HepG2 (cell line): ENCODE measurements around the gene TNP2. TPM values are rescaled to one million over a fixed set of nuclear protein-coding genes. Genes with fewer than 3 reads are reported as not detected.

Source experiments
- CBX2 ChIP-seq, 2 experiments: fragments of 200-600 bp in 1 of 2; sonication (generic); formaldehyde crosslinking in 1 of 2; IDR thresholded peaks; 2 replicates each; pipeline versions ENCODE4 v1.7.0 to v1.8.1; 2018 to 2022; ENCODE audit warnings: low read depth in 2 of 2, low read length in 1 of 2, mild to moderate bottlenecking in 1 of 2, missing genetic modification reagents in 1 of 2
- CCAR2 ChIP-seq: fragments of 200-400 bp; formaldehyde crosslinking; optimal IDR thresholded peaks from 2 replicates; pipeline ENCODE3; 2018; ENCODE audit warnings: low read depth, mild to moderate bottlenecking, low read length, moderate library complexity
- CEBPB ChIP-seq: IDR thresholded peaks from 2 replicates; pipeline ENCODE4 v1.6.1; 2011; ENCODE audit warnings: low read depth, low read length, improper control_type of control experiment, borderline replicate concordance
- CENPT ChIP-seq: sonication (generic); formaldehyde crosslinking; IDR thresholded peaks from 2 replicates; pipeline ENCODE4 v1.8.0; 2022; ENCODE audit warnings: low read depth, mild to moderate bottlenecking, moderate library complexity, missing genetic modification reagents
- CREM ChIP-seq, 2 experiments: sonication (generic) in 1 of 2; formaldehyde crosslinking in 1 of 2; IDR thresholded peaks; 2 replicates each; pipeline versions ENCODE4 v1.4.0 to v1.6.1; 2016 to 2020; ENCODE audit warnings: antibody characterized with exemption in 1 of 2, mild to moderate bottlenecking in 1 of 2, missing genetic modification reagents in 1 of 2
- HNF4A ChIP-seq: sonication (generic); formaldehyde crosslinking; IDR thresholded peaks from 2 replicates; pipeline ENCODE4 v1.4.0; 2020; ENCODE audit warnings: missing genetic modification reagents
- JUNB ChIP-seq: sonication (generic); formaldehyde crosslinking; IDR thresholded peaks from 2 replicates; pipeline ENCODE4 v1.8.0; 2022; ENCODE audit warnings: missing genetic modification reagents, mild to moderate bottlenecking, borderline replicate concordance
- KDM5B ChIP-seq: sonication (generic); formaldehyde crosslinking; IDR thresholded peaks from 2 replicates; pipeline ENCODE4 v1.4.0; 2020; ENCODE audit warnings: missing genetic modification reagents, mild to moderate bottlenecking, borderline replicate concordance
- MED13 ChIP-seq: sonication (generic); formaldehyde crosslinking; IDR thresholded peaks from 2 replicates; pipeline ENCODE4 v1.5.0; 2020; ENCODE audit warnings: missing genetic modification reagents
- MED8 ChIP-seq: sonication (generic); formaldehyde crosslinking; IDR thresholded peaks from 2 replicates; pipeline ENCODE4 v1.8.1; 2023; ENCODE audit warnings: mild to moderate bottlenecking, missing genetic modification reagents; ENCODE audit not compliant: insufficient replicate concordance
- NR1H2 ChIP-seq: sonication (generic); formaldehyde crosslinking; IDR thresholded peaks from 2 replicates; pipeline ENCODE4 v1.8.1; 2022; ENCODE audit warnings: low read depth, missing genetic modification reagents, borderline replicate concordance
- SIX1 ChIP-seq: sonication (generic); formaldehyde crosslinking; IDR thresholded peaks from 2 replicates; pipeline ENCODE4 v1.4.0; 2020; ENCODE audit warnings: missing genetic modification reagents, borderline replicate concordance
- SKI ChIP-seq: fragments of 450-650 bp; IDR thresholded peaks from one replicate; pipeline ENCODE4 v1.6.1; 2018; ENCODE audit warnings: mild to moderate bottlenecking; ENCODE audit not compliant: partially characterized antibody
- SP140L ChIP-seq: sonication (generic); formaldehyde crosslinking; IDR thresholded peaks from 2 replicates; pipeline ENCODE4 v1.4.0; 2020; ENCODE audit warnings: missing genetic modification reagents, borderline replicate concordance
- TBP ChIP-seq: sonication (generic); formaldehyde crosslinking; IDR thresholded peaks from 2 replicates; pipeline ENCODE4 v1.5.0; 2020; ENCODE audit warnings: missing genetic modification reagents
- ZFP37 ChIP-seq: sonication (generic); formaldehyde crosslinking; IDR thresholded peaks from 2 replicates; pipeline ENCODE4 v1.4.0; 2020; ENCODE audit warnings: missing genetic modification reagents, borderline replicate concordance
- ZFY ChIP-seq: sonication (generic); formaldehyde crosslinking; IDR thresholded peaks from 2 replicates; pipeline ENCODE4 v1.4.0; 2020; ENCODE audit warnings: missing genetic modification reagents
- ZNF232 ChIP-seq: sonication (generic); formaldehyde crosslinking; IDR thresholded peaks from 2 replicates; pipeline ENCODE4 v1.4.0; 2020; ENCODE audit warnings: missing genetic modification reagents, borderline replicate concordance
- ZNF326 ChIP-seq: sonication (generic); formaldehyde crosslinking; IDR thresholded peaks from 2 replicates; pipeline ENCODE4 v1.4.0; 2020; ENCODE audit warnings: missing genetic modification reagents, borderline replicate concordance
- ZNF570 ChIP-seq: sonication (generic); formaldehyde crosslinking; IDR thresholded peaks from 2 replicates; pipeline ENCODE4 v1.4.0; 2020; ENCODE audit warnings: mild to moderate bottlenecking, missing genetic modification reagents, borderline replicate concordance
- ZSCAN30 ChIP-seq: sonication (generic); formaldehyde crosslinking; IDR thresholded peaks from 2 replicates; pipeline ENCODE4 v1.5.0; 2020; ENCODE audit warnings: mild to moderate bottlenecking, missing genetic modification reagents
- polyA plus RNA-seq, 8 experiments: library from polyadenylated mRNA; depleted of rRNA in 3 of 8; stranded (reverse) in 7 of 8; unstranded in 1 of 8; fragments of >200 nt; fragmentation: Illumina TruSeq in 4 of 8; extraction: Trizol in 4 of 8; gene quantifications; 2 replicates each; pipeline versions ENCODE4 v1.2.1 to v1.2.3, GENCODE V29; 2011 to 2016; ENCODE audit warnings: low read depth in 4 of 8, missing spikeins in 1 of 8, mixed read lengths in 1 of 8; ENCODE audit not compliant: insufficient read depth in 1 of 8
- total RNA-seq, 5 experiments: library from RNA; depleted of rRNA; stranded (reverse); fragments of >200 nt; fragmentation: Illumina TruSeq; extraction: Trizol; gene quantifications; 2 replicates each; pipeline ENCODE4 v1.2.3, GENCODE V29; 2016; ENCODE audit warnings: low read depth in 1 of 5
- TF ChIP-seq, protein P1 (sequence below): IDR thresholded peaks from 2 replicates; pipeline ENCODE4 v1.6.1; 2016; ENCODE audit warnings: low read depth
- TF ChIP-seq, protein P2 (sequence below): sonication (generic); formaldehyde crosslinking; IDR thresholded peaks from 2 replicates; pipeline ENCODE4 v1.8.0; 2022; ENCODE audit warnings: missing genetic modification reagents, mild to moderate bottlenecking, borderline replicate concordance
- TF ChIP-seq, protein P3 (sequence below): sonication (generic); formaldehyde crosslinking; IDR thresholded peaks from 2 replicates; pipeline ENCODE4 v1.4.0; 2020; ENCODE audit warnings: missing genetic modification reagents, low read depth, mild to moderate bottlenecking, borderline replicate concordance
- TF ChIP-seq, protein P4 (sequence below): IDR thresholded peaks from 2 replicates; pipeline ENCODE4 v1.6.1; 2012; ENCODE audit warnings: inconsistent platforms

TNP2 gene
- total and polyA plus RNA-seq, 2 of the 13 experiments (the other 11 are each of a cell fraction or from before 2014, with no cell fraction given) = not detected

DNA sequence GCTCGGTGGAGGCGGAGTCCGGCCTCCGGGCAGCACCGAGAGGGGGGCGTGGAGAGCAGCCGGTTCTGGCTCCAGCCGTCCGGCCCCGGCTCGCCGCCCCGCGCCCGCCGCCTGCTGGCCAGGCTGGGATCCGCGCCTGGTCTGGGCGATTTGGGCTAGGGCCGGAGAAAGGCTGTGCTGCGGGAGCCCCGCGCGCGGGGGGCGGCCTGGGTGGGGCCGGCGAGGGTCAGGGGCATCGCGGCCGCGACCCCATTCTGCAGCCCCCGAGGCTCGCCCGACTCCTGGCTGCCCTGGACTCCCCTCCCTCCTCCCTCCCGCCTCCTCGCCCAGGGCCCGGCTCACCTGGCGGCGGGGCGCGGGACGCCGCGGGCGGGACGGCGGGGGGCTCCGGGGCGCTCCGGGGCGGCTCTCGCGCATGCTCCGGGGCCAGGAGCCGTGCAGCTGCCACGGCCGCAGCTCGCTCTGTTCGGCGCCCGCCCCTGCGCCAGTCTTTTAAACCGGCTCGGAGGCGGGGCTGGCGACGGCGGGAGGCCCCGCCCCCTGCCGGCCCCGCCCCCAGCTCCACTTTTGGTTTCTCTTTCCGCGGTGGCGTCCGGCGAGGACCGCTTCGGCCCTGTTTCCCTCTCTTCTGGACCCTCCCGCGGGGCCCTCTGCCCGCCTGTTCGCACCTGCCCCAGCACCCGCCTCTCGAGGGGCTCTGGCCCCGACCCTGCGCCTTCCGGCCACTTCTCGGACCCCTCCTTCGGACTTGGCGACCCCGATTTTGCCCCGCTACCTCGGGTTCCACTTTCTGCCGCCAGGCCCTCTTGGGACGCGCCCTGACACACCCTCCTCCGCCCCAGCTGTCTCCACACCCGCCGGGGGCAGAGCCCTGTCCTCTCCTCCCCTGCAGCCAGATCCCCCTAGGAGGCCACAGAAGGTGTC is 13.1 kb downstream of the TNP2 start, which contains the start of gene SOCS1 (continued):
- TF ChIP-seq, protein P1, sequence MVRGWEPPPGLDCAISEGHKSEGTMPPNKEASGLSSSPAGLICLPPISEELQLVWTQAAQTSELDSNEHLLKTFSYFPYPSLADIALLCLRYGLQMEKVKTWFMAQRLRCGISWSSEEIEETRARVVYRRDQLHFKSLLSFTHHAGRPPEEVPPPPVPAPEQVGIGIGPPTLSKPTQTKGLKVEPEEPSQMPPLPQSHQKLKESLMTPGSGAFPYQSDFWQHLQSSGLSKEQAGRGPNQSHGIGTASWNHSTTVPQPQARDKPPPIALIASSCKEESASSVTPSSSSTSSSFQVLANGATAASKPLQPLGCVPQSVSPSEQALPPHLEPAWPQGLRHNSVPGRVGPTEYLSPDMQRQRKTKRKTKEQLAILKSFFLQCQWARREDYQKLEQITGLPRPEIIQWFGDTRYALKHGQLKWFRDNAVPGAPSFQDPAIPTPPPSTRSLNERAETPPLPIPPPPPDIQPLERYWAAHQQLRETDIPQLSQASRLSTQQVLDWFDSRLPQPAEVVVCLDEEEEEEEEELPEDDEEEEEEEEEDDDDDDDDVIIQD (CRISPR knock-in tag) = no peak
- TF ChIP-seq ZNF232 (CRISPR knock-in tag) (peak; percentile 88; the same call in 1 of the 2 replicates), CREM (IDR thresholded peaks at IDR 0.05) (no peak), CREM (CRISPR knock-in tag; IDR thresholded peaks at IDR 0.05) (peak; percentile 27; the same call in 1 of the 2 replicates), CEBPB (no peak), ZNF570 (no peak), CBX2 (IDR thresholded peaks at IDR 0.05; ENCODE audit: low read depth, low read length) (no peak), CBX2 (CRISPR knock-in tag; IDR thresholded peaks at IDR 0.05; ENCODE audit: low read depth) (peak; percentile 80; the same call in 1 of the 2 replicates), KDM5B (peak; percentile 76; the same call in 1 of the 2 replicates), ZFP37 (CRISPR knock-in tag) (0 out of 2 replicates have a peak, but pooled peaks have one; percentile 85), CENPT (CRISPR knock-in tag) (peak; percentile 93), NR1H2 (CRISPR knock-in tag) (peak; percentile 37; the same call in 1 of the 2 replicates), MED13 (peak; percentile 7), HNF4A (CRISPR knock-in tag) (peak; percentile 20; the same call in 1 of the 2 replicates), ZSCAN30 (CRISPR knock-in tag) (no peak; the same call in 1 of the 2 replicates), SKI (peak; percentile 90), SIX1 (CRISPR knock-in tag) (no peak), TBP (CRISPR knock-in tag) (0 out of 2 replicates have a peak, but pooled peaks have one; percentile 40), MED8 (peak; percentile 61), JUNB (CRISPR knock-in tag) (peak; percentile 76; the same call in 1 of the 2 replicates), ZNF326 (CRISPR knock-in tag) (no peak), SP140L (CRISPR knock-in tag) (peak; percentile 43; the same call in 1 of the 2 replicates), ZFY (CRISPR knock-in tag) (peak; percentile 94), CCAR2 (peak; percentile 0)
- TF ChIP-seq, protein P2, sequence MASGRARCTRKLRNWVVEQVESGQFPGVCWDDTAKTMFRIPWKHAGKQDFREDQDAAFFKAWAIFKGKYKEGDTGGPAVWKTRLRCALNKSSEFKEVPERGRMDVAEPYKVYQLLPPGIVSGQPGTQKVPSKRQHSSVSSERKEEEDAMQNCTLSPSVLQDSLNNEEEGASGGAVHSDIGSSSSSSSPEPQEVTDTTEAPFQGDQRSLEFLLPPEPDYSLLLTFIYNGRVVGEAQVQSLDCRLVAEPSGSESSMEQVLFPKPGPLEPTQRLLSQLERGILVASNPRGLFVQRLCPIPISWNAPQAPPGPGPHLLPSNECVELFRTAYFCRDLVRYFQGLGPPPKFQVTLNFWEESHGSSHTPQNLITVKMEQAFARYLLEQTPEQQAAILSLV (CRISPR knock-in tag) = no peak; the same call in 1 of the 2 replicates
- TF ChIP-seq, protein P3, sequence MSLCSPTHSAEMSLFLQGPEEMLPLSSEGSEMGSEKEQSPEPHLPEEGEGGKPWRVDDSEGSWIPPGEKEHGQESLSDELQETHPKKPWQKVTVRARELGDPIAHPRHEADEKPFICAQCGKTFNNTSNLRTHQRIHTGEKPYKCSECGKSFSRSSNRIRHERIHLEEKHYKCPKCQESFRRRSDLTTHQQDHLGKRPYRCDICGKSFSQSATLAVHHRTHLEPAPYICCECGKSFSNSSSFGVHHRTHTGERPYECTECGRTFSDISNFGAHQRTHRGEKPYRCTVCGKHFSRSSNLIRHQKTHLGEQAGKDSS (CRISPR knock-in tag) = peak; percentile 49
- TF ChIP-seq, protein P4, sequence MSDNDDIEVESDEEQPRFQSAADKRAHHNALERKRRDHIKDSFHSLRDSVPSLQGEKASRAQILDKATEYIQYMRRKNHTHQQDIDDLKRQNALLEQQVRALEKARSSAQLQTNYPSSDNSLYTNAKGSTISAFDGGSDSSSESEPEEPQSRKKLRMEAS = peak; percentile 48; the same call in 1 of the 2 replicates
